ENCODE measurements around the gene ADAMTS20. TPM values are rescaled to one million over a fixed set of nuclear protein-coding genes. Genes with fewer than 3 reads are reported as not detected.

ADAMTS20 gene
- polyA plus RNA-seq, 1 experiment: not detected

- ChIA-PET CTCF (no interaction called here), POLR2A (no interaction called here)
- TF ChIP-seq, protein P1, sequence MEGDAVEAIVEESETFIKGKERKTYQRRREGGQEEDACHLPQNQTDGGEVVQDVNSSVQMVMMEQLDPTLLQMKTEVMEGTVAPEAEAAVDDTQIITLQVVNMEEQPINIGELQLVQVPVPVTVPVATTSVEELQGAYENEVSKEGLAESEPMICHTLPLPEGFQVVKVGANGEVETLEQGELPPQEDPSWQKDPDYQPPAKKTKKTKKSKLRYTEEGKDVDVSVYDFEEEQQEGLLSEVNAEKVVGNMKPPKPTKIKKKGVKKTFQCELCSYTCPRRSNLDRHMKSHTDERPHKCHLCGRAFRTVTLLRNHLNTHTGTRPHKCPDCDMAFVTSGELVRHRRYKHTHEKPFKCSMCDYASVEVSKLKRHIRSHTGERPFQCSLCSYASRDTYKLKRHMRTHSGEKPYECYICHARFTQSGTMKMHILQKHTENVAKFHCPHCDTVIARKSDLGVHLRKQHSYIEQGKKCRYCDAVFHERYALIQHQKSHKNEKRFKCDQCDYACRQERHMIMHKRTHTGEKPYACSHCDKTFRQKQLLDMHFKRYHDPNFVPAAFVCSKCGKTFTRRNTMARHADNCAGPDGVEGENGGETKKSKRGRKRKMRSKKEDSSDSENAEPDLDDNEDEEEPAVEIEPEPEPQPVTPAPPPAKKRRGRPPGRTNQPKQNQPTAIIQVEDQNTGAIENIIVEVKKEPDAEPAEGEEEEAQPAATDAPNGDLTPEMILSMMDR (IDR thresholded peaks at IDR 0.05; ENCODE audit: insufficient read depth, low read depth, low read length): no peak
- DNase-seq (ENCODE audit: low read depth): no peak
- Histone ChIP-seq H3K27me3 (ENCODE audit: control insufficient read depth, insufficient read depth, low read length) (no peaks in the 10 kb centered on the region), H3K36me3 (ENCODE audit: control insufficient read depth, insufficient read depth, low read length) (no peaks in the 10 kb centered on the region), H3K4me3 (ENCODE audit: low read depth, low read length) (no peak overlapping the region)
These were observed 24.2 kb upstream of the ADAMTS20 start for GRCh38 chr12:43576162-43576561.

DNA sequence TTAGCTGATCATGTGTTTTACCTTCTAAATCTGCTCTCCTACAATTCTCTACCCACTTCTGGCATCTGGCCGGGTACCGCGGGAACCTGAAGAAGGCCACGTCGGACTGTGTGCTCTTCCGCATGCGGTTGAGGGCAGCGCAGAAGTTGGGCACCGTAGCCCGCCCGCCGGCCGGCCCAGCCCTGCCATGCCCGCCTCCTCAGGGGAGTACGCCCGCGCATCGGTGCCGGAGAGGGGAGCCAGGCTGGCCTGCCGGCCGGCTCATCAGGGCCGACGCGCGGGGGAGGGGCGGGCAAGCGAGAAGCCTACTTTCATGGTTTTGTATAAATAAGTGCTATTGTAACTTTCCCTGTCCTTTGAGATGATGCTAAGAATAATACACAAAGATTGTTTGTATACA is 19.9 kb upstream of the ADAMTS20 start:
- POLR2A ChIA-PET: no interaction called here
- DNase-seq (ENCODE audit: low read depth): no peak
- TF ChIP-seq, protein P1 (IDR thresholded peaks at IDR 0.05; ENCODE audit: insufficient read depth, low read depth, low read length): no peak
- no peak overlapping the region for H3K4me3 ChIP-seq (ENCODE audit: low read depth, low read length)
- CTCF ChIA-PET: no interaction called here
- no peaks in the 10 kb centered on the region for H3K36me3 ChIP-seq (ENCODE audit: control insufficient read depth, insufficient read depth, low read length)
- no peaks in the 10 kb centered on the region for H3K27me3 ChIP-seq (ENCODE audit: control insufficient read depth, insufficient read depth, low read length)

DNA sequence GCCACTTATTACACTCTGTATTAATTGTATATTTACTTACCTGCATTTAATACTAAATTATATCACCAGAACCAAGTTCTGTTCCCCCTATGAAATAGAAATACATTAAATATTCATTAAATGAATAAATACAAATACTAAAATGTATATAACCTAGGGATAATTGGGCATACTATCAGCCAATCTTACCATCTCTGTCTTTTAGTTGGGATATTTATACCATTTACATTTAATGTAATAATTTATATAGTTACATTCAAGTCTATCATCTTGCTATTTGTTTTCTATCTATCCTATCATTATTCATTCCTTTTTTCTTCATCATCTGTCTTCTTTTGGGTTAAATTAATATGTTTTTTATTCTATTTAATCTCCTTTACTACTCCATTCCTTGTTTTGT is 4.1 kb upstream of the ADAMTS20 start:
- TF ChIP-seq, protein P1 (IDR thresholded peaks at IDR 0.05; ENCODE audit: insufficient read depth, low read depth, low read length): no peak
- no peak overlapping the region for H3K4me3 ChIP-seq (ENCODE audit: low read depth, low read length)
- POLR2A ChIA-PET: no interaction called here
- peaks cover 12% of the 10 kb centered on the region for H3K27me3 ChIP-seq (ENCODE audit: control insufficient read depth, insufficient read depth, low read length)
- no peak for DNase-seq (ENCODE audit: low read depth)
- CTCF ChIA-PET: no interaction called here
- H3K36me3 ChIP-seq (ENCODE audit: control insufficient read depth, insufficient read depth, low read length): no peaks in the 10 kb centered on the region

- ChIA-PET POLR2A (no interaction called here), CTCF (no interaction called here)
These were observed 578 bp downstream of the ADAMTS20 start for GRCh38 chr12:43551279-43551970.

GRCh38 chr12:43550831-43551271 is 1.2 kb downstream of the ADAMTS20 start:
- peaks cover 14% of the 10 kb centered on the region for H3K27me3 ChIP-seq (ENCODE audit: control insufficient read depth, insufficient read depth, low read length)
- POLR2A ChIA-PET: no interaction called here
- H3K36me3 ChIP-seq (ENCODE audit: control insufficient read depth, insufficient read depth, low read length): no peaks in the 10 kb centered on the region
- TF ChIP-seq, protein P1 (IDR thresholded peaks at IDR 0.05; ENCODE audit: insufficient read depth, low read depth, low read length): no peak
- no peak for DNase-seq (ENCODE audit: low read depth)
- H3K4me3 ChIP-seq (ENCODE audit: low read depth, low read length): no peak overlapping the region
- CTCF ChIA-PET: no interaction called here

More at GRCh38 chr12:43551279-43551970, 578 bp downstream of the ADAMTS20 start:
- no peak overlapping the region for H3K4me3 ChIP-seq (ENCODE audit: low read depth, low read length)
- TF ChIP-seq, protein P1 (IDR thresholded peaks at IDR 0.05; ENCODE audit: insufficient read depth, low read depth, low read length): no peak
- H3K36me3 ChIP-seq (ENCODE audit: control insufficient read depth, insufficient read depth, low read length): no peaks in the 10 kb centered on the region
- DNase-seq (ENCODE audit: low read depth): no peak
- peaks cover 14% of the 10 kb centered on the region for H3K27me3 ChIP-seq (ENCODE audit: control insufficient read depth, insufficient read depth, low read length)

All from BJ (cell line).